ENCODE results near the gene ULK1.

DNA sequence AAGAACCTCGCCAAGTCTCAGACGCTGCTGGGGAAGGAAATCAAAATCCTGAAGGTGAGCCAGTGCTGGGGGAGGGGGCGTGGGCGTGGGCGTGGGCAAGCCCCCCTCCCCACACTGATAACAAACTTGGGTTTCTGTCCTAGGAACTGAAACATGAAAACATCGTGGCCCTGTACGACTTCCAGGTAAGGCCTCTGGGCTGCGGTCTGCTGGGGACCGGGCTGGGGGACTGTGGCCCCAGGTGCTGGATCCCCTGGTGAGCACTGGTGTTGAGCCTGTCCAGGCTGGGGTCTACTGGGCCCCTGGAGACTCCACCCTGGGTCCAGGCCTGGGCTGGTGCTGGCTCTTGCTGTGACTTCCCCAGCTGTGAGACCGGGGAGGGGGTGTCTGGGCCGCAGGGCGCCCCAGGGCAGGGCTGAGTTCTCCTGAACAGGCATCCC, 1.2 kb downstream of the ULK1 start:
- TF ChIP-seq, protein P1, sequence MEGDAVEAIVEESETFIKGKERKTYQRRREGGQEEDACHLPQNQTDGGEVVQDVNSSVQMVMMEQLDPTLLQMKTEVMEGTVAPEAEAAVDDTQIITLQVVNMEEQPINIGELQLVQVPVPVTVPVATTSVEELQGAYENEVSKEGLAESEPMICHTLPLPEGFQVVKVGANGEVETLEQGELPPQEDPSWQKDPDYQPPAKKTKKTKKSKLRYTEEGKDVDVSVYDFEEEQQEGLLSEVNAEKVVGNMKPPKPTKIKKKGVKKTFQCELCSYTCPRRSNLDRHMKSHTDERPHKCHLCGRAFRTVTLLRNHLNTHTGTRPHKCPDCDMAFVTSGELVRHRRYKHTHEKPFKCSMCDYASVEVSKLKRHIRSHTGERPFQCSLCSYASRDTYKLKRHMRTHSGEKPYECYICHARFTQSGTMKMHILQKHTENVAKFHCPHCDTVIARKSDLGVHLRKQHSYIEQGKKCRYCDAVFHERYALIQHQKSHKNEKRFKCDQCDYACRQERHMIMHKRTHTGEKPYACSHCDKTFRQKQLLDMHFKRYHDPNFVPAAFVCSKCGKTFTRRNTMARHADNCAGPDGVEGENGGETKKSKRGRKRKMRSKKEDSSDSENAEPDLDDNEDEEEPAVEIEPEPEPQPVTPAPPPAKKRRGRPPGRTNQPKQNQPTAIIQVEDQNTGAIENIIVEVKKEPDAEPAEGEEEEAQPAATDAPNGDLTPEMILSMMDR (IDR thresholded peaks at IDR 0.05 in 2 of 3, conservative IDR thresholded peaks at IDR 0.05 in 1 of 3; ENCODE audit: borderline replicate concordance in 1 of 3, insufficient read depth in 1 of 3, low read depth in 2 of 3, low read length in 2 of 3): no peak
- TF ChIP-seq ZNF274 (IDR thresholded peaks at IDR 0.05; ENCODE audit: low read depth, low read length): no peak
- TF ChIP-seq RAD21 (IDR thresholded peaks at IDR 0.05; ENCODE audit: low read depth): no peak
- no peak for TF ChIP-seq ZFX (IDR thresholded peaks at IDR 0.05)
- TF ChIP-seq POLR2A (IDR thresholded peaks at IDR 0.05; ENCODE audit: borderline replicate concordance, extremely low read depth, insufficient read depth, insufficient read length): no peak
- TF ChIP-seq, protein P2, sequence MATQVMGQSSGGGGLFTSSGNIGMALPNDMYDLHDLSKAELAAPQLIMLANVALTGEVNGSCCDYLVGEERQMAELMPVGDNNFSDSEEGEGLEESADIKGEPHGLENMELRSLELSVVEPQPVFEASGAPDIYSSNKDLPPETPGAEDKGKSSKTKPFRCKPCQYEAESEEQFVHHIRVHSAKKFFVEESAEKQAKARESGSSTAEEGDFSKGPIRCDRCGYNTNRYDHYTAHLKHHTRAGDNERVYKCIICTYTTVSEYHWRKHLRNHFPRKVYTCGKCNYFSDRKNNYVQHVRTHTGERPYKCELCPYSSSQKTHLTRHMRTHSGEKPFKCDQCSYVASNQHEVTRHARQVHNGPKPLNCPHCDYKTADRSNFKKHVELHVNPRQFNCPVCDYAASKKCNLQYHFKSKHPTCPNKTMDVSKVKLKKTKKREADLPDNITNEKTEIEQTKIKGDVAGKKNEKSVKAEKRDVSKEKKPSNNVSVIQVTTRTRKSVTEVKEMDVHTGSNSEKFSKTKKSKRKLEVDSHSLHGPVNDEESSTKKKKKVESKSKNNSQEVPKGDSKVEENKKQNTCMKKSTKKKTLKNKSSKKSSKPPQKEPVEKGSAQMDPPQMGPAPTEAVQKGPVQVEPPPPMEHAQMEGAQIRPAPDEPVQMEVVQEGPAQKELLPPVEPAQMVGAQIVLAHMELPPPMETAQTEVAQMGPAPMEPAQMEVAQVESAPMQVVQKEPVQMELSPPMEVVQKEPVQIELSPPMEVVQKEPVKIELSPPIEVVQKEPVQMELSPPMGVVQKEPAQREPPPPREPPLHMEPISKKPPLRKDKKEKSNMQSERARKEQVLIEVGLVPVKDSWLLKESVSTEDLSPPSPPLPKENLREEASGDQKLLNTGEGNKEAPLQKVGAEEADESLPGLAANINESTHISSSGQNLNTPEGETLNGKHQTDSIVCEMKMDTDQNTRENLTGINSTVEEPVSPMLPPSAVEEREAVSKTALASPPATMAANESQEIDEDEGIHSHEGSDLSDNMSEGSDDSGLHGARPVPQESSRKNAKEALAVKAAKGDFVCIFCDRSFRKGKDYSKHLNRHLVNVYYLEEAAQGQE (IDR thresholded peaks at IDR 0.05; ENCODE audit: low read depth): no peak
- no peak for TF ChIP-seq POLR2AphosphoS5 (IDR thresholded peaks at IDR 0.05; ENCODE audit: low read depth, low read length)
- TF ChIP-seq, protein P3, sequence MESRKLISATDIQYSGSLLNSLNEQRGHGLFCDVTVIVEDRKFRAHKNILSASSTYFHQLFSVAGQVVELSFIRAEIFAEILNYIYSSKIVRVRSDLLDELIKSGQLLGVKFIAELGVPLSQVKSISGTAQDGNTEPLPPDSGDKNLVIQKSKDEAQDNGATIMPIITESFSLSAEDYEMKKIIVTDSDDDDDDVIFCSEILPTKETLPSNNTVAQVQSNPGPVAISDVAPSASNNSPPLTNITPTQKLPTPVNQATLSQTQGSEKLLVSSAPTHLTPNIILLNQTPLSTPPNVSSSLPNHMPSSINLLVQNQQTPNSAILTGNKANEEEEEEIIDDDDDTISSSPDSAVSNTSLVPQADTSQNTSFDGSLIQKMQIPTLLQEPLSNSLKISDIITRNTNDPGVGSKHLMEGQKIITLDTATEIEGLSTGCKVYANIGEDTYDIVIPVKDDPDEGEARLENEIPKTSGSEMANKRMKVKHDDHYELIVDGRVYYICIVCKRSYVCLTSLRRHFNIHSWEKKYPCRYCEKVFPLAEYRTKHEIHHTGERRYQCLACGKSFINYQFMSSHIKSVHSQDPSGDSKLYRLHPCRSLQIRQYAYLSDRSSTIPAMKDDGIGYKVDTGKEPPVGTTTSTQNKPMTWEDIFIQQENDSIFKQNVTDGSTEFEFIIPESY (IDR thresholded peaks at IDR 0.05; ENCODE audit: extremely low read depth, insufficient replicate concordance, low read length): no peak

All from HCT116 (cell line).